Hepatocyte (in vitro differentiated cells): ENCODE measurements around the gene MYO1E.

ENCODE experiments used
- CTCF ChIP-seq: fragments of 200-600 bp; sonication (generic); IDR thresholded peaks from 2 replicates; pipeline ENCODE4 v1.5.1; 2016; ENCODE audit warnings: antibody characterized with exemption, mild to moderate bottlenecking; ENCODE audit not compliant: poor library complexity
- EZH2 ChIP-seq: fragments of 200-600 bp; sonication (generic); IDR thresholded peaks from 2 replicates; pipeline ENCODE4 v1.6.1; 2016; ENCODE audit warnings: antibody characterized with exemption, mild to moderate bottlenecking, borderline replicate concordance

DNA sequence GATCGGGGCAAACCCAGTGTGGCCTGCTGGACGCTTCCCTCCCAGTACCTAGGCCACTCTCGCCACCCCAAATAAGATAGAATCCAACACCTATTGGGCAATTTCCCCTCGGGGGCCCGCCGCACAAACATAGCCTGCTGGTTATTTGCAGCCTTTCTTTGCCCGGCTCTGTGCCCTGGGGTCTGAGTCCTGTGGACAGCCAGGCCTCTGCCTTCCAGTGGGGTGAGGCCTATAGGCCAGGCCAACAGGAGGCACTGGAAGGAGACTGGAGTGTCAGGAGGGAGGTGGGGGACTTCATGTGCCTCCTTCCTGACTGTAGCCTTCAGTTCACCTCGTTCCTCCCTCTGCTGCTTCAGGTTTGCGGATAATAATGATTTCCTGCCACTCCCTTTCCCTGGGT is 213.5 kb downstream of the MYO1E start:
- TF ChIP-seq CTCF, result no peak
- TF ChIP-seq EZH2, result no peak
